ENCODE measurements around the gene ENOX1.

The ENOX1 gene

DNA sequence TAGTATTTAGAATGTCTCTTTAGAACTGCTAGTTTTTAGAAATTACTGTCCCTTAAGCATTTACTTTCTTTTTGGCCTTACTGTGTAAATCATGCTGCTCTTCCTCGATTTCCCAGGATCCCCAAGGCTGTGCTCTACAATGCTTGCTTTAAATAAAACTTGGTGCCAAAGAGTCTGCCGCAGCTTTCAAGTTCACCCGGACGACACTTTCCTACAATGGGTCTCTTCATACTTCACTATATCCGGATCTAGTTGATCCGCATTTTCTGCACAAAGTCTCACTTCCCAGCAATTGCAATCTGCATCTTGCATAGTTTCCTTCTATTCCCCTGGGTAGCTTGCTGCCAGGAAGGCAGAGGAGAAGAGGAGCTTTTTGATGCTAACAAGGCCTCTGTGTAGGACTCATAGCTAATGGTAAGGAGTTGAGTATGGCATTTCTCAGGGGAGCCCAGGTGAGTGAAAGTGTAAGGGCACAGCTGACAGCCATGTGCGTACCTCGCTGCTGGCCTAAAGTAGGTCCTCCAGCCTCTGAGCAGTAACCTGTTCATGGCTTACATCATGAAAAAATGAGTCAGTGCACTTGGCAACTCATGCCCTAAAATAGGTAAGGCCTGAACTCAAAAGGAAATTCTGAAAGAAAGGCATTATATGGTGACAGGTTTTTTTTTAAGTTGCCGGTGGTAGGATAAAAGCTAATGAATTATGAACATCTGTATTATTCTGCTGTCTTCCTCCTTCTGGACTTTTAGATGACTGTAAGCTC, 101.6 kb downstream of the ENOX1 start:
- no peaks in the 10 kb centered on the region for H3K36me3 ChIP-seq (ENCODE audit: control insufficient read depth in 2 of 2, insufficient read depth in 1 of 2, low read length in 2 of 2)
- ChIA-PET POLR2A (no interaction called here), CTCF (no interaction called here)
- no peaks in the 10 kb centered on the region for H3K4me1 ChIP-seq (ENCODE audit: control insufficient read depth, insufficient read depth, low read length)
- no peaks in the 10 kb centered on the region for H3K9me3 ChIP-seq (ENCODE audit: control insufficient read depth, insufficient read depth, low read depth, low read length)
- no peak for TF ChIP-seq ZNF558 (tag by site-specific recombination; IDR thresholded peaks at IDR 0.05)
- no peak for TF ChIP-seq KLF10 (tag by site-specific recombination; IDR thresholded peaks at IDR 0.05)
- TF ChIP-seq, protein P1, sequence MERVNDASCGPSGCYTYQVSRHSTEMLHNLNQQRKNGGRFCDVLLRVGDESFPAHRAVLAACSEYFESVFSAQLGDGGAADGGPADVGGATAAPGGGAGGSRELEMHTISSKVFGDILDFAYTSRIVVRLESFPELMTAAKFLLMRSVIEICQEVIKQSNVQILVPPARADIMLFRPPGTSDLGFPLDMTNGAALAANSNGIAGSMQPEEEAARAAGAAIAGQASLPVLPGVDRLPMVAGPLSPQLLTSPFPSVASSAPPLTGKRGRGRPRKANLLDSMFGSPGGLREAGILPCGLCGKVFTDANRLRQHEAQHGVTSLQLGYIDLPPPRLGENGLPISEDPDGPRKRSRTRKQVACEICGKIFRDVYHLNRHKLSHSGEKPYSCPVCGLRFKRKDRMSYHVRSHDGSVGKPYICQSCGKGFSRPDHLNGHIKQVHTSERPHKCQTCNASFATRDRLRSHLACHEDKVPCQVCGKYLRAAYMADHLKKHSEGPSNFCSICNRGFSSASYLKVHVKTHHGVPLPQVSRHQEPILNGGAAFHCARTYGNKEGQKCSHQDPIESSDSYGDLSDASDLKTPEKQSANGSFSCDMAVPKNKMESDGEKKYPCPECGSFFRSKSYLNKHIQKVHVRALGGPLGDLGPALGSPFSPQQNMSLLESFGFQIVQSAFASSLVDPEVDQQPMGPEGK (tag by site-specific recombination; IDR thresholded peaks at IDR 0.05): no peak
- no peak for TF ChIP-seq ZNF266 (tag by site-specific recombination; IDR thresholded peaks at IDR 0.05; ENCODE audit: low read depth)
- TF ChIP-seq ZNF514 (tag by site-specific recombination; IDR thresholded peaks at IDR 0.05): no peak
- TF ChIP-seq MEIS1 (CRISPR knock-in tag; IDR thresholded peaks at IDR 0.05; ENCODE audit: borderline replicate concordance): no peak
- no peak for TF ChIP-seq GLI4 (tag by site-specific recombination; IDR thresholded peaks at IDR 0.05)
- TF ChIP-seq ZNF391 (tag by site-specific recombination; IDR thresholded peaks at IDR 0.05; ENCODE audit: borderline replicate concordance, low read depth): no peak
- TF ChIP-seq ZNF473 (tag by site-specific recombination; IDR thresholded peaks at IDR 0.05): no peak
- TF ChIP-seq TRIM28 (IDR thresholded peaks at IDR 0.05; ENCODE audit: borderline replicate concordance, low read length): no peak
- TF ChIP-seq, protein P2, sequence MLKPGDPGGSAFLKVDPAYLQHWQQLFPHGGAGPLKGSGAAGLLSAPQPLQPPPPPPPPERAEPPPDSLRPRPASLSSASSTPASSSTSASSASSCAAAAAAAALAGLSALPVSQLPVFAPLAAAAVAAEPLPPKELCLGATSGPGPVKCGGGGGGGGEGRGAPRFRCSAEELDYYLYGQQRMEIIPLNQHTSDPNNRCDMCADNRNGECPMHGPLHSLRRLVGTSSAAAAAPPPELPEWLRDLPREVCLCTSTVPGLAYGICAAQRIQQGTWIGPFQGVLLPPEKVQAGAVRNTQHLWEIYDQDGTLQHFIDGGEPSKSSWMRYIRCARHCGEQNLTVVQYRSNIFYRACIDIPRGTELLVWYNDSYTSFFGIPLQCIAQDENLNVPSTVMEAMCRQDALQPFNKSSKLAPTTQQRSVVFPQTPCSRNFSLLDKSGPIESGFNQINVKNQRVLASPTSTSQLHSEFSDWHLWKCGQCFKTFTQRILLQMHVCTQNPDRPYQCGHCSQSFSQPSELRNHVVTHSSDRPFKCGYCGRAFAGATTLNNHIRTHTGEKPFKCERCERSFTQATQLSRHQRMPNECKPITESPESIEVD (tag by site-specific recombination; IDR thresholded peaks at IDR 0.05): no peak
- TF ChIP-seq, protein P3, sequence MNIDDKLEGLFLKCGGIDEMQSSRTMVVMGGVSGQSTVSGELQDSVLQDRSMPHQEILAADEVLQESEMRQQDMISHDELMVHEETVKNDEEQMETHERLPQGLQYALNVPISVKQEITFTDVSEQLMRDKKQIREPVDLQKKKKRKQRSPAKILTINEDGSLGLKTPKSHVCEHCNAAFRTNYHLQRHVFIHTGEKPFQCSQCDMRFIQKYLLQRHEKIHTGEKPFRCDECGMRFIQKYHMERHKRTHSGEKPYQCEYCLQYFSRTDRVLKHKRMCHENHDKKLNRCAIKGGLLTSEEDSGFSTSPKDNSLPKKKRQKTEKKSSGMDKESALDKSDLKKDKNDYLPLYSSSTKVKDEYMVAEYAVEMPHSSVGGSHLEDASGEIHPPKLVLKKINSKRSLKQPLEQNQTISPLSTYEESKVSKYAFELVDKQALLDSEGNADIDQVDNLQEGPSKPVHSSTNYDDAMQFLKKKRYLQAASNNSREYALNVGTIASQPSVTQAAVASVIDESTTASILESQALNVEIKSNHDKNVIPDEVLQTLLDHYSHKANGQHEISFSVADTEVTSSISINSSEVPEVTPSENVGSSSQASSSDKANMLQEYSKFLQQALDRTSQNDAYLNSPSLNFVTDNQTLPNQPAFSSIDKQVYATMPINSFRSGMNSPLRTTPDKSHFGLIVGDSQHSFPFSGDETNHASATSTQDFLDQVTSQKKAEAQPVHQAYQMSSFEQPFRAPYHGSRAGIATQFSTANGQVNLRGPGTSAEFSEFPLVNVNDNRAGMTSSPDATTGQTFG (tag by site-specific recombination; IDR thresholded peaks at IDR 0.05; ENCODE audit: borderline replicate concordance): no peak
- TF ChIP-seq ZNF555 (tag by site-specific recombination; conservative IDR thresholded peaks at IDR 0.05): no peak
- TF ChIP-seq HOXD13 (CRISPR knock-in tag; IDR thresholded peaks at IDR 0.05; ENCODE audit: borderline replicate concordance): no peak
- TF ChIP-seq KLF9 (tag by site-specific recombination; IDR thresholded peaks at IDR 0.05; ENCODE audit: low read depth): no peak
- no peak for TF ChIP-seq ZFP37 (tag by site-specific recombination; IDR thresholded peaks at IDR 0.05)
- TF ChIP-seq, protein P4, sequence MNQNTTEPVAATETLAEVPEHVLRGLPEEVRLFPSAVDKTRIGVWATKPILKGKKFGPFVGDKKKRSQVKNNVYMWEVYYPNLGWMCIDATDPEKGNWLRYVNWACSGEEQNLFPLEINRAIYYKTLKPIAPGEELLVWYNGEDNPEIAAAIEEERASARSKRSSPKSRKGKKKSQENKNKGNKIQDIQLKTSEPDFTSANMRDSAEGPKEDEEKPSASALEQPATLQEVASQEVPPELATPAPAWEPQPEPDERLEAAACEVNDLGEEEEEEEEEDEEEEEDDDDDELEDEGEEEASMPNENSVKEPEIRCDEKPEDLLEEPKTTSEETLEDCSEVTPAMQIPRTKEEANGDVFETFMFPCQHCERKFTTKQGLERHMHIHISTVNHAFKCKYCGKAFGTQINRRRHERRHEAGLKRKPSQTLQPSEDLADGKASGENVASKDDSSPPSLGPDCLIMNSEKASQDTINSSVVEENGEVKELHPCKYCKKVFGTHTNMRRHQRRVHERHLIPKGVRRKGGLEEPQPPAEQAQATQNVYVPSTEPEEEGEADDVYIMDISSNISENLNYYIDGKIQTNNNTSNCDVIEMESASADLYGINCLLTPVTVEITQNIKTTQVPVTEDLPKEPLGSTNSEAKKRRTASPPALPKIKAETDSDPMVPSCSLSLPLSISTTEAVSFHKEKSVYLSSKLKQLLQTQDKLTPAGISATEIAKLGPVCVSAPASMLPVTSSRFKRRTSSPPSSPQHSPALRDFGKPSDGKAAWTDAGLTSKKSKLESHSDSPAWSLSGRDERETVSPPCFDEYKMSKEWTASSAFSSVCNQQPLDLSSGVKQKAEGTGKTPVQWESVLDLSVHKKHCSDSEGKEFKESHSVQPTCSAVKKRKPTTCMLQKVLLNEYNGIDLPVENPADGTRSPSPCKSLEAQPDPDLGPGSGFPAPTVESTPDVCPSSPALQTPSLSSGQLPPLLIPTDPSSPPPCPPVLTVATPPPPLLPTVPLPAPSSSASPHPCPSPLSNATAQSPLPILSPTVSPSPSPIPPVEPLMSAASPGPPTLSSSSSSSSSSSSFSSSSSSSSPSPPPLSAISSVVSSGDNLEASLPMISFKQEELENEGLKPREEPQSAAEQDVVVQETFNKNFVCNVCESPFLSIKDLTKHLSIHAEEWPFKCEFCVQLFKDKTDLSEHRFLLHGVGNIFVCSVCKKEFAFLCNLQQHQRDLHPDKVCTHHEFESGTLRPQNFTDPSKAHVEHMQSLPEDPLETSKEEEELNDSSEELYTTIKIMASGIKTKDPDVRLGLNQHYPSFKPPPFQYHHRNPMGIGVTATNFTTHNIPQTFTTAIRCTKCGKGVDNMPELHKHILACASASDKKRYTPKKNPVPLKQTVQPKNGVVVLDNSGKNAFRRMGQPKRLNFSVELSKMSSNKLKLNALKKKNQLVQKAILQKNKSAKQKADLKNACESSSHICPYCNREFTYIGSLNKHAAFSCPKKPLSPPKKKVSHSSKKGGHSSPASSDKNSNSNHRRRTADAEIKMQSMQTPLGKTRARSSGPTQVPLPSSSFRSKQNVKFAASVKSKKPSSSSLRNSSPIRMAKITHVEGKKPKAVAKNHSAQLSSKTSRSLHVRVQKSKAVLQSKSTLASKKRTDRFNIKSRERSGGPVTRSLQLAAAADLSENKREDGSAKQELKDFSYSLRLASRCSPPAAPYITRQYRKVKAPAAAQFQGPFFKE (tag by site-specific recombination; IDR thresholded peaks at IDR 0.05; ENCODE audit: borderline replicate concordance): no peak
- H3K4me3 ChIP-seq (ENCODE audit: low read depth, low read length): no peak overlapping the region
- no peak overlapping the region for H3K27ac ChIP-seq (ENCODE audit: extremely low read depth, low read depth, low read length)

Data from HEK293 (cell line).